B cell (primary cell): ENCODE results near the gene INCA1. TPM values are rescaled to one million over a fixed set of nuclear protein-coding genes. Genes with fewer than 3 reads are reported as not detected.
A peak's percentile ranks its signal among the peaks of the same experiment; 100 is the strongest.

Experiments
- ATAC-seq: fragments of 200-7000 bp; cut with Tn5 transposase; one replicate; pipeline ENCODE4 v1.10.0; 2021; ENCODE audit warnings: low read depth, mild to moderate bottlenecking, moderate number of reproducible peaks, moderate library complexity
- CTCF ChIA-PET: fragments of 350-600 bp; sonication (Branson Sonifier 250); formaldehyde crosslinking; loops from one replicate; lab custom pipeline; 2021; ENCODE audit warnings: antibody characterized with exemption, inconsistent platforms; lab: Charles Lee
- POLR2A ChIA-PET: fragments of 350-600 bp; sonication (Branson Sonifier 250); formaldehyde crosslinking; loops from one replicate; lab custom pipeline; 2021; ENCODE audit warnings: antibody characterized with exemption; lab: Charles Lee
- DNase-seq: peaks from one replicate; pipeline ENCODE4 v3.0.0; 2013
- H2AFZ ChIP-seq: 2 replicates; pipeline ENCODE4 v1.6.1; 2012; ENCODE audit warnings: mild to moderate bottlenecking, low read depth, low read length; ENCODE audit not compliant: insufficient read depth, poor library complexity, severe bottlenecking
- H3K27ac ChIP-seq, 2 donors: 1 replicate in 1 of 2; 2 replicates in 1 of 2; pipeline ENCODE4 v1.5.1; 2012 to 2013; ENCODE audit warnings: low read length in 2 of 2, mild to moderate bottlenecking in 2 of 2, moderate library complexity in 1 of 2
- H3K27me3 ChIP-seq, 4 experiments: fragments of 200-600 bp in 1 of 4; sonication (generic) in 1 of 4; replicated peaks in 1 of 4; 1 replicate in 2 of 4; 2 replicates in 2 of 4; pipeline versions ENCODE4 v1.6.1 to v1.7.0; 2013 to 2016; ENCODE audit warnings: low read length in 3 of 4, mild to moderate bottlenecking in 2 of 4, mixed read lengths in 1 of 4, moderate library complexity in 1 of 4; ENCODE audit not compliant: insufficient read depth in 4 of 4, control insufficient read depth in 3 of 4; ENCODE audit errors: control extremely low read depth in 1 of 4
- H3K36me3 ChIP-seq, 2 experiments: replicated peaks in 1 of 2; 1 replicate in 1 of 2; 2 replicates in 1 of 2; pipeline versions ENCODE4 v1.6.1 to v1.7.1; 2013; ENCODE audit warnings: low read length in 1 of 2; ENCODE audit not compliant: insufficient read depth in 2 of 2, control insufficient read depth in 1 of 2; ENCODE audit errors: control extremely low read depth in 1 of 2, extremely low read depth in 1 of 2
- H3K4me1 ChIP-seq, 2 donors: fragments of 200-600 bp in 1 of 2; sonication (generic) in 1 of 2; 1 replicate in 1 of 2; 2 replicates in 1 of 2; pipeline versions ENCODE4 v1.5.1 to v1.6.1; 2013 to 2017; ENCODE audit warnings: low read length in 2 of 2; ENCODE audit not compliant: control insufficient read depth in 2 of 2, insufficient read depth in 2 of 2
- H3K4me2 ChIP-seq: replicated peaks from 2 replicates; pipeline ENCODE3; 2012; ENCODE audit warnings: mild to moderate bottlenecking, low read depth, low read length; ENCODE audit not compliant: poor library complexity, severe bottlenecking
- H3K4me3 ChIP-seq, 5 experiments: fragments of 200-600 bp in 1 of 5; sonication (generic) in 1 of 5; 1 replicate in 3 of 5; 2 replicates in 2 of 5; pipeline versions ENCODE4 v1.5.1 to v1.7.0; 2011 to 2016; ENCODE audit warnings: low read length in 4 of 5, mild to moderate bottlenecking in 4 of 5, low read depth in 2 of 5, control low read depth in 1 of 5, moderate library complexity in 1 of 5; ENCODE audit not compliant: insufficient read depth in 1 of 5; ENCODE audit errors: control extremely low read depth in 1 of 5, extremely low read depth in 1 of 5
- H3K79me2 ChIP-seq: fragments of 200-600 bp; sonication (generic); one replicate; pipeline ENCODE4 v1.6.0; 2016; ENCODE audit warnings: low read length; ENCODE audit not compliant: control insufficient read depth, insufficient read depth
- H3K9ac ChIP-seq: fragments of 200-600 bp; sonication (generic); 2 replicates; pipeline ENCODE4 v1.6.1; 2017; ENCODE audit warnings: mild to moderate bottlenecking, low read length, moderate library complexity
- H3K9me3 ChIP-seq, 3 donors: one replicate each; pipeline versions ENCODE4 v1.6.1 to v1.7.1; 2013; ENCODE audit warnings: low read length in 2 of 3; ENCODE audit not compliant: control insufficient read depth in 2 of 3, insufficient read depth in 1 of 3; ENCODE audit errors: control extremely low read depth in 1 of 3
- H4K20me1 ChIP-seq: 2 replicates; pipeline ENCODE4 v1.6.0; 2012; ENCODE audit warnings: mild to moderate bottlenecking, low read length; ENCODE audit not compliant: insufficient read depth, control insufficient read depth, poor library complexity, severe bottlenecking
- H3K27ac Mint-ChIP-seq: one replicate; pipeline ENCODE4 v1.8.0; 2021; ENCODE audit warnings: mixed read lengths
- H3K27me3 Mint-ChIP-seq: one replicate; pipeline ENCODE4 v1.8.0; 2021; ENCODE audit warnings: mixed read lengths
- H3K4me1 Mint-ChIP-seq: one replicate; pipeline ENCODE4 v1.8.0; 2021; ENCODE audit warnings: mixed read lengths
- H3K4me3 Mint-ChIP-seq: one replicate; pipeline ENCODE4 v1.8.0; 2021; ENCODE audit warnings: mixed read lengths
- H3K9me3 Mint-ChIP-seq: one replicate; pipeline ENCODE4 v1.8.0; 2022; ENCODE audit warnings: mixed read lengths; ENCODE audit not compliant: insufficient read depth
- EZH2 ChIP-seq: IDR thresholded peaks from 2 replicates; pipeline ENCODE4 v1.6.1; 2012; ENCODE audit warnings: borderline replicate concordance, low read depth, mild to moderate bottlenecking, moderate library complexity, low read length; ENCODE audit not compliant: insufficient read depth, poor library complexity, severe bottlenecking
- WGBS: methylation state at CpG from one replicate; pipeline ENCODE4 v1.1.5; 2013; ENCODE audit warnings: missing lambda C conversion rate; ENCODE audit not compliant: insufficient coverage; 5-methylcytosine and 5-hydroxymethylcytosine counted together
- intact Hi-C: fragments of 100-400 bp; cut with micrococcal nuclease; formaldehyde crosslinking; loops from one replicate; pipeline ENCODE4 v1.10.0; 2022
- polyA plus RNA-seq: library from polyadenylated mRNA; depleted of rRNA; stranded (reverse); fragments of >200 nt; gene quantifications from 2 replicates; pipeline ENCODE4 v1.2.3, GENCODE V29; 2012
- total RNA-seq, 2 donors: library from RNA; stranded (reverse); fragments of 120-200 nt in 1 of 2; gene quantifications; 1 replicate in 1 of 2; 2 replicates in 1 of 2; pipeline versions ENCODE4 v1.2.3 to v1.2.4, GENCODE V29; 2013 to 2022
- TF ChIP-seq, protein P1 (sequence below): fragments of 200-600 bp; IDR thresholded peaks from one replicate; pipeline ENCODE4 v1.8.0; 2022; ENCODE audit warnings: antibody characterized with exemption, mild to moderate bottlenecking

The INCA1 gene
- total and polyA plus RNA-seq, 2 donors (not counting 1 experiment from before 2014, with no cell fraction given): 0.30 to 0.60 TPM

DNA sequence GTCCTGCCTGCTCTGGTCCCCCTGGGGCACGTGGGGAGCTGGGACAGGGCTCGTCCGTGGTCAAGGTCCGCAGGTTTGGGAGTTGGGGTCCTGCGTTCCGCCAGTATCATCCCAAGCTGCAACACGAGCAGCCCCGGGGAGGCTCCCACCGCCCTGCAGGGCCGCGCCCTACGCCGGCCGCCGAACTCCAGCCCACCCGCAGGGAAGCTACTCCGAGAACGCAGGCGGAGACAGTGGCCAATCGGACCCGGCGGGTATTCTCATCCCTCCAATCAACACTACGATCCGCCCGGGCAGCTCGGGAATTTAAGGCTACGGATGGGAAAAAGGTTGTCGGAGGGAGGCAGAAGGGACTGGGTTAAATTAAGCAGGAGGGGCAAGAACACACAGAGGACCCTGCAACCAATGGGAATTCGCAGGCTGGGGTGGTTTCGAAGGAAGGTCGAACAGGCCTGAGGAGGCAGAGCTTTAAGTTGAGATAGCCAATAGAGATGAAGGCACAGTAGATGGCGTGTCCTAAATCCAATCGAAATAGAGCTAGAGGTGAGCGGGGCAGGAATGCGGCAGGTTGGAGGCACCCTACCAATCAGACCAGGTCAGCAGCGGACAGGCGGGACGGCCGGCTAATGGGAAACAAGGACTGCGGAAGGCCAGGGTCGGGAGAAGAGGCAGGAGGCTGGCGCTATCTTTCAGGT lies 30.3 kb downstream of the INCA1 start:
- TF ChIP-seq EZH2: no peak
- TF ChIP-seq, protein P1, sequence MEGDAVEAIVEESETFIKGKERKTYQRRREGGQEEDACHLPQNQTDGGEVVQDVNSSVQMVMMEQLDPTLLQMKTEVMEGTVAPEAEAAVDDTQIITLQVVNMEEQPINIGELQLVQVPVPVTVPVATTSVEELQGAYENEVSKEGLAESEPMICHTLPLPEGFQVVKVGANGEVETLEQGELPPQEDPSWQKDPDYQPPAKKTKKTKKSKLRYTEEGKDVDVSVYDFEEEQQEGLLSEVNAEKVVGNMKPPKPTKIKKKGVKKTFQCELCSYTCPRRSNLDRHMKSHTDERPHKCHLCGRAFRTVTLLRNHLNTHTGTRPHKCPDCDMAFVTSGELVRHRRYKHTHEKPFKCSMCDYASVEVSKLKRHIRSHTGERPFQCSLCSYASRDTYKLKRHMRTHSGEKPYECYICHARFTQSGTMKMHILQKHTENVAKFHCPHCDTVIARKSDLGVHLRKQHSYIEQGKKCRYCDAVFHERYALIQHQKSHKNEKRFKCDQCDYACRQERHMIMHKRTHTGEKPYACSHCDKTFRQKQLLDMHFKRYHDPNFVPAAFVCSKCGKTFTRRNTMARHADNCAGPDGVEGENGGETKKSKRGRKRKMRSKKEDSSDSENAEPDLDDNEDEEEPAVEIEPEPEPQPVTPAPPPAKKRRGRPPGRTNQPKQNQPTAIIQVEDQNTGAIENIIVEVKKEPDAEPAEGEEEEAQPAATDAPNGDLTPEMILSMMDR: no peak
- Histone ChIP-seq H3K27ac (peak overlapping the region; percentile 67 to 68), H3K4me1 (peaks cover 17 to 22% of the 10 kb centered on the region in 2 donors), H3K4me2 (peak overlapping the region; percentile 85), H2AFZ (peak overlapping the region; percentile 75), H3K36me3 (peaks cover 0 to 3% of the 10 kb centered on the region in 2 experiments), H3K27me3 (no peaks in the 10 kb centered on the region), H3K79me2 (peaks cover 26% of the 10 kb centered on the region), H4K20me1 (no peaks in the 10 kb centered on the region), H3K9ac (peak overlapping the region; percentile 73), H3K9me3 (no peaks in the 10 kb centered on the region), H3K4me3 (peak overlapping the region; percentile 68 to 92 (median 84))
- intact Hi-C loops: loop anchor here (1.0 to 5.0 kb wide), 12 partner anchors 13 to 257 kb away; partner anchors contain the start of genes ARRB2, C17orf107, CAMTA2 and INCA1
- no peak overlapping the region for H3K4me3 Mint-ChIP-seq
- no peaks in the 10 kb centered on the region for H3K27me3 Mint-ChIP-seq
- DNase-seq (peak; percentile 99), ATAC-seq (peak; percentile 85)
- WGBS: under 1% methylated on average over 23 of the region's 42 CpGs
- ChIA-PET CTCF (interaction anchor here (0.6 to 4.3 kb wide), 22 partner anchors 10 to 453 kb away, joined by 3 to 32 read pairs (median 4); partner anchors contain the start of genes CAMTA2, CHRNE, PFN1 and RNF167), POLR2A (interaction anchor here (0.6 to 4.7 kb wide), 22 partner anchors 11 to 453 kb away, joined by 3 to 81 read pairs (median 5); partner anchors contain the start of genes ARRB2, C17orf107, CAMTA2 and CHRNE)
- no peaks in the 10 kb centered on the region for H3K9me3 Mint-ChIP-seq
- H3K27ac Mint-ChIP-seq: no peak overlapping the region
- H3K4me1 Mint-ChIP-seq: peaks cover 15% of the 10 kb centered on the region
